Brain microvascular endothelial cell (primary cell): ENCODE measurements around the gene NRROS.
A peak's percentile ranks its signal among the peaks of the same experiment; 100 is the strongest.

Experiments used
- DNase-seq: peaks from one replicate; pipeline ENCODE4 v3.0.0-alpha.2; 2020
- H3K27ac ChIP-seq: fragments of 250-450 bp; sonication (Bioruptor Pico); 2 replicates; pipeline ENCODE4 v1.5.1; 2020; ENCODE audit warnings: mild to moderate bottlenecking, moderate library complexity
- H3K27me3 ChIP-seq: fragments of 250-450 bp; sonication (Bioruptor Pico); replicated peaks from 2 replicates; pipeline ENCODE4 v1.5.1; 2020; ENCODE audit warnings: mild to moderate bottlenecking
- H3K36me3 ChIP-seq: fragments of 250-450 bp; sonication (Bioruptor Pico); replicated peaks from 2 replicates; pipeline ENCODE4 v1.5.1; 2020; ENCODE audit warnings: mild to moderate bottlenecking
- H3K4me3 ChIP-seq: 2 replicates; pipeline ENCODE4 v1.5.1; 2011; ENCODE audit warnings: low read depth, mild to moderate bottlenecking, control low read depth, low read length, moderate library complexity
- in situ Hi-C: cut with HindIII; loops from 2 replicates; pipeline ENCODE4 v1.10.0; 2017; ENCODE audit warnings: low sequenced_read_pairs, low pct_ligation_motif_present
- TF ChIP-seq, protein P1 (sequence below): IDR thresholded peaks from 2 replicates; pipeline ENCODE4 v1.5.1; 2011; ENCODE audit warnings: low read depth, mild to moderate bottlenecking, moderate library complexity, low read length, control low read depth, inconsistent platforms; ENCODE audit errors: missing control alignments

Gene NRROS

DNA sequence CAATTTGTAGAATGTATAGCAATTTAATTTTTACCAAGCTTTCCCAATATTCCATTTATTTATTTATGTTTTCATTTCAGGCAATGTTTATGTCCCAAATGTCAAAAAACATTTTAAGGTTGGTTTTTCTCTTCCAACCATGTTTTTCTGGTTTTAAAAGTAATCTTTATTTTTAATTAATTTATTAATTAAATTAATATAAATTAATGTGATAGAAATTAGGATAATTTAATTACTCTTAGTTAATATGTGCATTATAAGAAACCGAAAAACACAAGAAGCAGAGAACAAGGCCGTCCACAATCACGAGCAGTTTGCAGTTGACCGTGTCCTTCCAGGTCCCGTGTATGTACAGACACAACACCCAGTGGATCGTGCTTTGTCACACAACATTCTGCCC lies 36.8 kb upstream of the NRROS start:
- Histone ChIP-seq H3K27me3 (no peaks in the 10 kb centered on the region), H3K36me3 (no peaks in the 10 kb centered on the region), H3K27ac (no peak overlapping the region), H3K4me3 (no peak overlapping the region)
- TF ChIP-seq, protein P1, sequence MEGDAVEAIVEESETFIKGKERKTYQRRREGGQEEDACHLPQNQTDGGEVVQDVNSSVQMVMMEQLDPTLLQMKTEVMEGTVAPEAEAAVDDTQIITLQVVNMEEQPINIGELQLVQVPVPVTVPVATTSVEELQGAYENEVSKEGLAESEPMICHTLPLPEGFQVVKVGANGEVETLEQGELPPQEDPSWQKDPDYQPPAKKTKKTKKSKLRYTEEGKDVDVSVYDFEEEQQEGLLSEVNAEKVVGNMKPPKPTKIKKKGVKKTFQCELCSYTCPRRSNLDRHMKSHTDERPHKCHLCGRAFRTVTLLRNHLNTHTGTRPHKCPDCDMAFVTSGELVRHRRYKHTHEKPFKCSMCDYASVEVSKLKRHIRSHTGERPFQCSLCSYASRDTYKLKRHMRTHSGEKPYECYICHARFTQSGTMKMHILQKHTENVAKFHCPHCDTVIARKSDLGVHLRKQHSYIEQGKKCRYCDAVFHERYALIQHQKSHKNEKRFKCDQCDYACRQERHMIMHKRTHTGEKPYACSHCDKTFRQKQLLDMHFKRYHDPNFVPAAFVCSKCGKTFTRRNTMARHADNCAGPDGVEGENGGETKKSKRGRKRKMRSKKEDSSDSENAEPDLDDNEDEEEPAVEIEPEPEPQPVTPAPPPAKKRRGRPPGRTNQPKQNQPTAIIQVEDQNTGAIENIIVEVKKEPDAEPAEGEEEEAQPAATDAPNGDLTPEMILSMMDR = no peak
- in situ Hi-C loops = no loop called here
- DNase-seq = no peak

DNA sequence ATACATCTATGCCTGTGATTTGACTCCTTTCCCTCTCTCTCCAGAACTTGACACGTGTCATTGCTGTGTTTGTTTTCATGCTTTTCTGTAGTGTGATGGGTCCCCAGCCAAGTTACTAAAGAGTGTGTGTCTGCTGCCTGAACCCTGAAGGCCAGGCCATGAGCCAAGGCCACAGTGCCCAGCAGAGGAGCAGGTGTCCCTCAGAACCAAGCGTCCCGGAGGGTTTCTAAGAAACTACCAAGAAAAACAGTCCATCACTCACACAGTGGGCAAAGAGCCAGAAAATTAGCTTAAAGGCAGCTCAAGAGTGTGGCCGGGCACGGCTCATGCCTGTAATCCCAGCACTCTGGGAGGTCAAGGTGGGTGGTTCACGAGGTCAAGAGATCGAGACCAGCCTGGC lies 35.8 kb upstream of the NRROS start:
- H3K27me3 ChIP-seq = no peaks in the 10 kb centered on the region
- TF ChIP-seq, protein P1 = no peak
- DNase-seq = no peak
- H3K36me3 ChIP-seq = no peaks in the 10 kb centered on the region
- H3K4me3 ChIP-seq = no peak overlapping the region
- in situ Hi-C loops = no loop called here
- no peak overlapping the region for H3K27ac ChIP-seq

DNA sequence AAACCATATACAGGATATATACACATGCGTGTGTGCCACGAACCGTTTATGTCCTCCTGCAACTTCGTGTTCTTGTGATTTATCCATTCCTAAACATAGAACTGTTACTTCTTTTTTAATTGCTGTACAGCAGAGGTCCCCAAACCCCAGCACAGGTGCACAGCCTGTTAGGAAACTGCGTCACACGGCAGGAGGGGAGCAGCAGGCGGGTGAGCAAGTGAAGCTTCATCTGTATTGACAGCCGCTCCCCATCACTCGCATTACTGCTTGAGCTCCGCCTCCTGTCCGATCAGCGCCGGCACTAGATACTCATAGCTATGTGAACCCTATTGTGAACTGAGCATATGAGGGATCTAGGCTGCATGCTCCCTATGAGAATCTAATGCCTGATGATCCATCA lies 34.9 kb upstream of the NRROS start:
- no peak for DNase-seq
- Histone ChIP-seq H3K36me3 (no peaks in the 10 kb centered on the region), H3K27me3 (no peaks in the 10 kb centered on the region), H3K27ac (no peak overlapping the region), H3K4me3 (no peak overlapping the region)
- TF ChIP-seq, protein P1 = no peak
- in situ Hi-C loops = no loop called here

DNA sequence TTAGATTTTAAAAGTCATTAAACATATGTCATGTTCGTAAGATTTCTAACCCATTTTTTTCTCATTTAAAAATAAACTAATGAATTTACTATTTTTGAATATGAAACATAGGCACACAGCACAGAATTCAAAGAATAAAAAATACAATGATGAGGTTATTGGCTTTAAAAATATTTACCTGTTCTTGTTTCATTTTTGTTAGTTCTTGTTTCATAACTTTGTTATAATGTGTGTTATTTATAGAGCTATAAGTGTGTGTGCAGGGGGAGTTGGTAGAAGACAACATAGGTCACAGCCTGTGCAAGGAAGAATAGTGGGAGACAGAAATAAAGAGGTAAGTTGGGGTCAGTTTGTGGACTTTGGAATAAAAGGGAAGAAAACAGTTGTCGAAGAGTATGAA lies 30.8 kb upstream of the NRROS start:
- TF ChIP-seq, protein P1 = no peak
- no peaks in the 10 kb centered on the region for H3K27me3 ChIP-seq
- H3K4me3 ChIP-seq = no peak overlapping the region
- in situ Hi-C loops = no loop called here
- H3K27ac ChIP-seq = no peak overlapping the region
- no peak for DNase-seq
- no peaks in the 10 kb centered on the region for H3K36me3 ChIP-seq

DNA sequence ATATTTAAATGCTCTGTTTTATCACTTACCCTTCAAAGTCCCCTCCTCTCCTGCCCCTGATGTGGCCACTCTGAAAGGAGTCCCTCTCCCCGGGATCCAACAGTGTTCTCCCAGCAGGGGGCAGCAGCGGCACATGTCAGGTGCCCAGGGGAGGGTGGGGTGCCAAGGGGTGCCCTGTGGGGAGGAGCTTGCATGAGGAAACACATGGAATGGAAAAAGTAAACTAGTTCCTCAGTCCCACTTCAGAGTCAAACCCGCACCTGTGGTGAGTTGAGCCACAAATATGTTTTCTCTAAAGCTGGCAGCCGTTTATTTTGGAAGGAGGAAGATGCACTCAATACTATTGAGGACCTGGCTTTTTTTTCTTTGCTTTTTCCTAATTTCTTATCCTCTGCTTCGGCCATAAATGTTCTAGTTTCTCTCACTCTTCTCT lies 30.1 kb upstream of the NRROS start:
- Histone ChIP-seq H3K27ac (no peak overlapping the region), H3K36me3 (no peaks in the 10 kb centered on the region), H3K27me3 (no peaks in the 10 kb centered on the region), H3K4me3 (no peak overlapping the region)
- TF ChIP-seq, protein P1 = peak; percentile 92
- DNase-seq = peak; percentile 65
- in situ Hi-C loops = no loop called here

DNA sequence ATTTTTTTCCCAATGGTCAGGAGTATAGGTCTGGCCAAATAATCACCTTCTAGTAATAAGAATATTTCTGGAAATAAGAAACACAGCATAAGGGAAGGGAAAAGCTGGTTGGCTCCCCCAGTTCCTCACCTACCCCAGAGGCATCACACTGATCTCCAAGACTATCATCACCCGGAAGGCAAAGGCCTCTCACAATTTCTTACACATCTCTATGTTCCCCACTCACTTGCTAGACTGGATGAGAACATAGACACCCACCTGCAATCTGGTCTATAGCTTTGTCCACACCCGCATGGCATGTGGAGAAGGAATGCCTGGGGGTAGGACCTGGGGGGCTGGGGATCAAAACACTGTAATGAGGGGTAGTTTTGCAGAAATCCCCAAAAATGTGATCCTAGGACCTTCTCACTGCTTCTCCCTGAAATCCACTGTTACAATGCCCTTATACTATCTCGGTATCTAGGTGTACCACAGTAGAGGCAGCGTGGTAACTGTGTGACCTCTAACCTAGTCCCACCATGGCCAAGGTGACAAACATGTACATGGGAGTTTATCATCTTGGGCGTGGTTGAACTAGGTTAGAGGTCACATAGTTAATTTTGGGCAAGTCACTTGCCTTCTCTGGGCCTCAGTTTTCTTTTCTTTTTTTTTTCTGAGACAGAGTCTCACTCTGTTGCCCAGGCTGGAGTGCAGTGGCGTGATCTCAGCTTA lies 29.5 kb upstream of the NRROS start:
- no peaks in the 10 kb centered on the region for H3K36me3 ChIP-seq
- H3K4me3 ChIP-seq = no peak overlapping the region
- TF ChIP-seq, protein P1 = no peak
- no peak overlapping the region for H3K27ac ChIP-seq
- in situ Hi-C loops = no loop called here
- no peaks in the 10 kb centered on the region for H3K27me3 ChIP-seq
- no peak for DNase-seq
